Measurements from ENCODE around the gene PIK3R6. TPM values are rescaled to one million over a fixed set of nuclear protein-coding genes. Genes with fewer than 3 reads are reported as not detected.

Gene PIK3R6
- total and polyA plus RNA-seq, 2 donors (not counting 1 experiment from before 2014, with no cell fraction given): 2.8 to 11.0 TPM

- ATAC-seq (ENCODE audit: low read depth) (no peak), DNase-seq (no peak)
- TF ChIP-seq CTCF (IDR thresholded peaks at IDR 0.05) (no peak), EZH2 (IDR thresholded peaks at IDR 0.05; ENCODE audit: borderline replicate concordance, insufficient read depth, low read depth, low read length, poor library complexity, severe bottlenecking) (no peak)
- Histone ChIP-seq H3K4me2 (replicated peaks; ENCODE audit: low read depth, low read length, poor library complexity, severe bottlenecking) (no peak overlapping the region), H3K4me3 (ENCODE audit: control extremely low read depth in 1 of 5, extremely low read depth in 1 of 5, insufficient read depth in 1 of 5, low read depth in 2 of 5, low read length in 4 of 5) (no peak overlapping the region), H2AFZ (ENCODE audit: insufficient read depth, low read depth, low read length, poor library complexity, severe bottlenecking) (no peak overlapping the region), H3K9me3 (ENCODE audit: control extremely low read depth in 1 of 3, control insufficient read depth in 2 of 3, insufficient read depth in 1 of 3, low read length in 2 of 3) (peaks cover 0 to under 1% (median under 1%) of the 10 kb centered on the region in 3 donors), H3K4me1 (ENCODE audit: control insufficient read depth in 2 of 2, insufficient read depth in 2 of 2, low read length in 2 of 2) (no peaks in the 10 kb centered on the region), H3K27me3 (replicated peaks in 1 of 4; ENCODE audit: control extremely low read depth in 1 of 4, control insufficient read depth in 3 of 4, insufficient read depth in 4 of 4, low read length in 3 of 4) (no peaks in the 10 kb centered on the region), H3K36me3 (replicated peaks in 1 of 2; ENCODE audit: control extremely low read depth in 1 of 2, control insufficient read depth in 1 of 2, extremely low read depth in 1 of 2, insufficient read depth in 2 of 2, low read length in 1 of 2) (no peaks in the 10 kb centered on the region), H3K27ac (ENCODE audit: low read length in 2 of 2) (no peak overlapping the region), H4K20me1 (ENCODE audit: control insufficient read depth, insufficient read depth, low read length, poor library complexity, severe bottlenecking) (no peaks in the 10 kb centered on the region), H3K79me2 (ENCODE audit: control insufficient read depth, insufficient read depth, low read length) (no peaks in the 10 kb centered on the region), H3K9ac (ENCODE audit: low read length) (no peak overlapping the region)
- Mint-ChIP-seq H3K9me3 (ENCODE audit: insufficient read depth) (peaks cover 2% of the 10 kb centered on the region), H3K4me3 (no peak overlapping the region), H3K4me1 (no peaks in the 10 kb centered on the region), H3K27me3 (peaks cover 21% of the 10 kb centered on the region), H3K27ac (no peak overlapping the region)
- ChIA-PET CTCF (interaction anchor here (1.0 kb wide), 1 partner anchor 71 kb away, joined by 4 read pairs; no protein-coding TSS in a partner anchor), POLR2A (no interaction called here)
- 98% methylated on average over 8 of the region's 8 CpGs for WGBS (ENCODE audit: insufficient coverage)
- intact Hi-C loops (cut with micrococcal nuclease): no loop called here
Measured at GRCh38 chr17:8818047-8818446, 49.4 kb downstream of the PIK3R6 start.

DNA sequence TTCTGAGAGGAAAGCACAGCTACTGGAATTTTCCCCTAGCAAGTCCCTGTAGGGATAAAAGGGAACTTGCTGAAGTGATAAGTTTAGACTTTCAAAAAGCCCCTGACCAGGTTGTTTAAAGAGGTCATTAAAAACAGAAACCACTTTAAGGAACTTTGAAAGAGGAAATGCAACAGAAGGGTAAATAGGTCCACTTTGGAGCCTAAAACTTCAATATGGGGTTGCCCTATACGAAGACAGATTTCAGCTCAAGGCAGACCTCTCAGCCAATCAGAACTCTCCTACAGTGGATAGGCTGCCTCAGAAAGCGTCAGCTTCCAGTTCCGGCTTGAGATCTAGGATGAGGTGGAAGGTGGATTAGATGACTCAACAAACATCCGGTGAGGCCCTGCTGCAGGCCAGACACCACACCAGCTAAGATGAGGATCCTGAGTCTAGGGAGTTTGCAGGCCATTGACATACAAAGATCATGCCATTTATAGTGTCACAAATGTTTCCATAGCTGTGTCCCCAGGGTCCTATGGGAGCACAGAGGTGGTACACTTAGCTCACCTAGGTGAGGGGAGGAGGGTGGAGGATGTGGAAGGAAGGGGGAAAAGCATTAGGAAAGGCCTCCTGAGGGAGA, 60.4 kb downstream of the PIK3R6 start:
- Histone ChIP-seq H3K79me2 (ENCODE audit: control insufficient read depth, insufficient read depth, low read length) (no peaks in the 10 kb centered on the region), H3K4me1 (ENCODE audit: control insufficient read depth in 2 of 2, insufficient read depth in 2 of 2, low read length in 2 of 2) (peaks cover 36 to 42% of the 10 kb centered on the region in 2 donors), H3K4me2 (replicated peaks; ENCODE audit: low read depth, low read length, poor library complexity, severe bottlenecking) (peak overlapping the region; percentile 75), H3K27me3 (replicated peaks in 1 of 4; ENCODE audit: control extremely low read depth in 1 of 4, control insufficient read depth in 3 of 4, insufficient read depth in 4 of 4, low read length in 3 of 4) (no peaks in the 10 kb centered on the region), H2AFZ (ENCODE audit: insufficient read depth, low read depth, low read length, poor library complexity, severe bottlenecking) (no peak overlapping the region), H3K9ac (ENCODE audit: low read length) (peak overlapping the region; percentile 39), H3K36me3 (replicated peaks in 1 of 2; ENCODE audit: control extremely low read depth in 1 of 2, control insufficient read depth in 1 of 2, extremely low read depth in 1 of 2, insufficient read depth in 2 of 2, low read length in 1 of 2) (no peaks in the 10 kb centered on the region), H3K27ac (ENCODE audit: low read length in 2 of 2) (peak overlapping the region; percentile 95 to 97), H4K20me1 (ENCODE audit: control insufficient read depth, insufficient read depth, low read length, poor library complexity, severe bottlenecking) (no peaks in the 10 kb centered on the region), H3K4me3 (ENCODE audit: control extremely low read depth in 1 of 5, extremely low read depth in 1 of 5, insufficient read depth in 1 of 5, low read depth in 2 of 5, low read length in 4 of 5) (peak overlapping the region in 2 of 5 experiments; percentile 10 to 26), H3K9me3 (ENCODE audit: control extremely low read depth in 1 of 3, control insufficient read depth in 2 of 3, insufficient read depth in 1 of 3, low read length in 2 of 3) (peaks cover 0 to 17% (median 7%) of the 10 kb centered on the region in 3 donors)
- POLR2A ChIA-PET: interaction anchor here (0.7 to 3.1 kb wide), 3 partner anchors 36 to 159 kb away, joined by 3 to 10 read pairs (median 7); partner anchors contain the start of gene PIK3R5
- Mint-ChIP-seq H3K9me3 (ENCODE audit: insufficient read depth) (peaks cover 9% of the 10 kb centered on the region), H3K4me1 (peaks cover 44% of the 10 kb centered on the region), H3K27me3 (peaks cover 4% of the 10 kb centered on the region), H3K4me3 (peak overlapping the region; percentile 76), H3K27ac (peak overlapping the region; percentile 95)
- no peak for TF ChIP-seq EZH2 (IDR thresholded peaks at IDR 0.05; ENCODE audit: borderline replicate concordance, insufficient read depth, low read depth, low read length, poor library complexity, severe bottlenecking)
- TF ChIP-seq CTCF (IDR thresholded peaks at IDR 0.05): no peak
- intact Hi-C loops (cut with micrococcal nuclease): loop anchor here (1.0 kb wide), 1 partner anchor 51 kb away; no protein-coding TSS in a partner anchor
- CTCF ChIA-PET: interaction anchor here (0.7 to 5.3 kb wide), 9 partner anchors 14 to 191 kb away, joined by 3 to 41 read pairs (median 5); no protein-coding TSS in a partner anchor
- 17% methylated on average over 1 of the region's 4 CpGs for WGBS (ENCODE audit: insufficient coverage)
- ATAC-seq (ENCODE audit: low read depth) (peak; percentile 89), DNase-seq (peak; percentile 88)

All from B cell (primary cell).